Caco-2 (cell line): ENCODE measurements around the gene RXRA. TPM values are rescaled to one million over a fixed set of nuclear protein-coding genes. Genes with fewer than 3 reads are reported as not detected.

ENCODE experiments used
- BruUV-seq: library from RNA; stranded (reverse); fragments of 400-500 nt; replicated peaks from 2 replicates; lab custom pipeline; 2021; lab: Mats Ljungman, UMichigan
- CTCF ChIA-PET: fragments of 300-600 bp; sonication (Branson Sonifier 250); formaldehyde crosslinking; loops from one replicate; lab custom pipeline; 2022; ENCODE audit warnings: antibody characterized with exemption; lab: Charles Lee
- POLR2A ChIA-PET: fragments of 300-600 bp; sonication (Branson Sonifier 250); formaldehyde crosslinking; loops from one replicate; lab custom pipeline; 2022; ENCODE audit warnings: antibody characterized with exemption; lab: Charles Lee
- DNase-seq, 2 experiments: peaks; one replicate each; pipeline versions ENCODE4 v3.0.0 to v3.0.0-alpha.2; 2020 to 2022
- H3K27me3 ChIP-seq: replicated peaks from 2 replicates; pipeline ENCODE4 v1.6.0; 2011; ENCODE audit warnings: low read length; ENCODE audit not compliant: control insufficient read depth, insufficient read depth
- H3K36me3 ChIP-seq: 2 replicates; pipeline ENCODE4 v1.5.1; 2011; ENCODE audit warnings: low read length; ENCODE audit not compliant: control insufficient read depth, insufficient read depth
- H3K4me1 ChIP-seq: fragments of 250-450 bp; sonication (Bioruptor Pico); 2 replicates; pipeline ENCODE4 v1.5.1; 2020; ENCODE audit warnings: mild to moderate bottlenecking
- H3K4me3 ChIP-seq: 2 replicates; pipeline ENCODE4 v1.5.1; 2011; ENCODE audit warnings: low read depth, mild to moderate bottlenecking, control low read depth, low read length
- H3K9me3 ChIP-seq: fragments of 250-450 bp; sonication (Bioruptor Pico); 2 replicates; pipeline ENCODE4 v1.5.1; 2020; ENCODE audit warnings: mild to moderate bottlenecking, moderate library complexity
- H3K27ac Mint-ChIP-seq: one replicate; pipeline ENCODE4 v1.8.0; 2022; ENCODE audit warnings: mixed read lengths; ENCODE audit not compliant: unreplicated experiment
- H3K27me3 Mint-ChIP-seq: one replicate; pipeline ENCODE4 v1.8.0; 2022; ENCODE audit warnings: mixed read lengths; ENCODE audit not compliant: insufficient read depth, unreplicated experiment
- H3K36me3 Mint-ChIP-seq: one replicate; pipeline ENCODE4 v1.8.0; 2022; ENCODE audit warnings: mild to moderate bottlenecking, mixed read lengths; ENCODE audit not compliant: insufficient read depth, unreplicated experiment
- H3K4me1 Mint-ChIP-seq: one replicate; pipeline ENCODE4 v1.8.0; 2022; ENCODE audit warnings: low read depth, mixed read lengths; ENCODE audit not compliant: unreplicated experiment
- H3K4me3 Mint-ChIP-seq: one replicate; pipeline ENCODE4 v1.8.0; 2022; ENCODE audit warnings: mild to moderate bottlenecking, moderate library complexity, mixed read lengths; ENCODE audit not compliant: unreplicated experiment
- H3K9me3 Mint-ChIP-seq: one replicate; pipeline ENCODE4 v1.8.0; 2022; ENCODE audit warnings: mixed read lengths; ENCODE audit not compliant: unreplicated experiment
- intact Hi-C: fragments of 100-400 bp; cut with micrococcal nuclease; formaldehyde crosslinking; loops from one replicate; pipeline ENCODE4 v1.10.0; 2022; ENCODE audit not compliant: unreplicated experiment
- total RNA-seq: library from RNA; stranded (reverse); gene quantifications from 2 replicates; pipeline ENCODE4 v1.2.3, GENCODE V29; 2022
- TF ChIP-seq, protein P1 (sequence below), 2 experiments: fragments of 200-600 bp in 1 of 2; IDR thresholded peaks; 1 replicate in 1 of 2; 2 replicates in 1 of 2; pipeline versions ENCODE4 v1.5.1 to v1.8.0; 2011 to 2022; ENCODE audit warnings: antibody characterized with exemption in 1 of 2, control low read depth in 1 of 2, inconsistent platforms in 1 of 2, low read depth in 1 of 2, low read length in 1 of 2, mild to moderate bottlenecking in 1 of 2, moderate library complexity in 1 of 2; ENCODE audit not compliant: insufficient read depth in 1 of 2, severe bottlenecking in 1 of 2, unreplicated experiment in 1 of 2

Gene RXRA
- total RNA-seq, 1 experiment from 2014 or later: 69.1 TPM

DNA sequence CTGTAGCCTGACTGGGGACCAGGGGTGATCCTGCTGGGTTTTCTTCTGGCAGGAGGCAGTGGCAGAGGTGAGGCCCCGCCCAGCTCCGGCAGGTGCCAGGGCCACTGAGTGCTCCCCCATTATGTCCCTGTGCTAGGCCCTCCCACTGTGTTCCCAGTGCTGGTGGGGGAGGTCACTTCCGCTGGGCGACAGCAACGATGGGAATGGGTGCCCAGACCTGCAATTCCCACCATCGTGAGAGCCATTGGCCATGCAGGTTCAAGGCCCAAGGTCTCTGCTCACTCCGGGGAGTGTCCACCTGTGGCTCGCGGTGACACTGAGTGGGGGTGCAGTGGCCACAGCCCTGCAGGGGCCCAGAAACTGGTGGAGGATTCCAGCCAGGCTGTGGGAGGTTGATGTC, 98.6 kb downstream of the RXRA start:
- no peak for DNase-seq
- peaks cover 2% of the 10 kb centered on the region; the same call in 1 of the 2 replicates for H3K36me3 ChIP-seq
- H3K9me3 ChIP-seq: no peaks in the 10 kb centered on the region
- BruUV-seq: no TSS peak
- H3K27ac Mint-ChIP-seq: no peak overlapping the region
- H3K27me3 ChIP-seq: no peaks in the 10 kb centered on the region
- no peaks in the 10 kb centered on the region for H3K4me1 ChIP-seq
- intact Hi-C loops: loop anchor here (5.0 kb wide), 1 partner anchor 253 kb away; no protein-coding TSS in a partner anchor
- TF ChIP-seq, protein P1, sequence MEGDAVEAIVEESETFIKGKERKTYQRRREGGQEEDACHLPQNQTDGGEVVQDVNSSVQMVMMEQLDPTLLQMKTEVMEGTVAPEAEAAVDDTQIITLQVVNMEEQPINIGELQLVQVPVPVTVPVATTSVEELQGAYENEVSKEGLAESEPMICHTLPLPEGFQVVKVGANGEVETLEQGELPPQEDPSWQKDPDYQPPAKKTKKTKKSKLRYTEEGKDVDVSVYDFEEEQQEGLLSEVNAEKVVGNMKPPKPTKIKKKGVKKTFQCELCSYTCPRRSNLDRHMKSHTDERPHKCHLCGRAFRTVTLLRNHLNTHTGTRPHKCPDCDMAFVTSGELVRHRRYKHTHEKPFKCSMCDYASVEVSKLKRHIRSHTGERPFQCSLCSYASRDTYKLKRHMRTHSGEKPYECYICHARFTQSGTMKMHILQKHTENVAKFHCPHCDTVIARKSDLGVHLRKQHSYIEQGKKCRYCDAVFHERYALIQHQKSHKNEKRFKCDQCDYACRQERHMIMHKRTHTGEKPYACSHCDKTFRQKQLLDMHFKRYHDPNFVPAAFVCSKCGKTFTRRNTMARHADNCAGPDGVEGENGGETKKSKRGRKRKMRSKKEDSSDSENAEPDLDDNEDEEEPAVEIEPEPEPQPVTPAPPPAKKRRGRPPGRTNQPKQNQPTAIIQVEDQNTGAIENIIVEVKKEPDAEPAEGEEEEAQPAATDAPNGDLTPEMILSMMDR (IDR thresholded peaks at IDR 0.05; ENCODE audit: insufficient read depth in 1 of 2, low read depth in 1 of 2, low read length in 1 of 2, severe bottlenecking in 1 of 2, unreplicated experiment in 1 of 2): no peak
- no peaks in the 10 kb centered on the region for H3K4me1 Mint-ChIP-seq
- POLR2A ChIA-PET: no interaction called here
- CTCF ChIA-PET: no interaction called here
- no peaks in the 10 kb centered on the region for H3K9me3 Mint-ChIP-seq
- H3K4me3 Mint-ChIP-seq: no peak overlapping the region
- H3K4me3 ChIP-seq: no peak overlapping the region
- no peaks in the 10 kb centered on the region for H3K27me3 Mint-ChIP-seq
- H3K36me3 Mint-ChIP-seq: peaks cover 43% of the 10 kb centered on the region

DNA sequence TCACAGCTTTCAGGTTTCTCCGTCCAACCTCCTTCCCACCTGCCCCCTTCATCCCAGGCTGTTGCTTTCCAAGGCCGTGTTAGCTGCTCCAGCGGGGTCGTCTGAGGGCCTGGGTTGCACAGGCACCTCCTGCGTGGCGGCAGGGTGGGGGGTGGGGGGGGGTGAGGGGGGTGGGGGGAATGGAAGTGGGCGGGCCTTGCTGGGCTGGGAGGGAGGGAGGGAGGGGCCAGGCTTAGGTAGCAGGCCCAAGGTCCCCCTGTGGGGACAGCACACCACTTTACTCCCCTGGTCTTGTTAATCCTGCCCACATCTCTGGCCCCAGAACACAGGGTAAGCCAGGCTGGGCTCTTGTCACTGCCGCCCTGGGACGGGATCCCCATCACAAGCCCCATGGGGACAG, 99.1 kb downstream of the RXRA start:
- no peak for DNase-seq
- no peaks in the 10 kb centered on the region for H3K27me3 Mint-ChIP-seq
- intact Hi-C loops: loop anchor here (5.0 kb wide), 1 partner anchor 253 kb away; no protein-coding TSS in a partner anchor
- ChIA-PET POLR2A (no interaction called here), CTCF (no interaction called here)
- H3K4me3 Mint-ChIP-seq: no peak overlapping the region
- Histone ChIP-seq H3K27me3 (no peaks in the 10 kb centered on the region), H3K4me1 (no peaks in the 10 kb centered on the region), H3K36me3 (peaks cover 4% of the 10 kb centered on the region; the same call in 1 of the 2 replicates), H3K4me3 (no peak overlapping the region), H3K9me3 (no peaks in the 10 kb centered on the region)
- TF ChIP-seq, protein P1 (IDR thresholded peaks at IDR 0.05; ENCODE audit: insufficient read depth in 1 of 2, low read depth in 1 of 2, low read length in 1 of 2, severe bottlenecking in 1 of 2, unreplicated experiment in 1 of 2): no peak
- no peak overlapping the region for H3K27ac Mint-ChIP-seq
- no TSS peak for BruUV-seq
- no peaks in the 10 kb centered on the region for H3K9me3 Mint-ChIP-seq
- H3K36me3 Mint-ChIP-seq: peaks cover 49% of the 10 kb centered on the region
- no peaks in the 10 kb centered on the region for H3K4me1 Mint-ChIP-seq

DNA sequence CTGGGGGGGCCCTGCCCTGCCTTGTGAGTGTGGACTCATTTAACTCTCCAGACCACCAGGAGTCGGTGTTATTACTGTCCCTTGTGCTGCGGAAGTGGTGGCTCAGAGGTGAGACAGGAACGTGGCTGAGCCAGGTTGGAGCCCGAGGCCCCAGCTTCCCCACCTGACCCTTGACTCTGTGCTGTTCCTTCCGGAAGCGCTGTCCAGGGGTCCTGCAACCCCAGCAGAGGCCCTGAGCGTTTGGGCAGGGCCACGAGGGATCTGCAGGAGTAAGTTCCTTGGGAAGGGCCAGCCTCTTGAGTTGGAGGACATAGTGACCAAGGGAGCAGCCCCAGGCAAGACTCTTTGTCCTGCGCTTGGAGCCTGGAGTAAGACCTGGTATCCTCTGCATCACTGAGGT, 99.6 kb downstream of the RXRA start:
- BruUV-seq: no TSS peak
- Mint-ChIP-seq H3K9me3 (no peaks in the 10 kb centered on the region), H3K36me3 (peaks cover 49% of the 10 kb centered on the region), H3K27me3 (no peaks in the 10 kb centered on the region), H3K4me1 (no peaks in the 10 kb centered on the region), H3K27ac (no peak overlapping the region), H3K4me3 (no peak overlapping the region)
- ChIA-PET CTCF (no interaction called here), POLR2A (no interaction called here)
- Histone ChIP-seq H3K4me3 (no peak overlapping the region), H3K4me1 (no peaks in the 10 kb centered on the region), H3K36me3 (peaks cover 4% of the 10 kb centered on the region), H3K9me3 (no peaks in the 10 kb centered on the region), H3K27me3 (no peaks in the 10 kb centered on the region)
- intact Hi-C loops: loop anchor here (5.0 kb wide), 1 partner anchor 254 kb away; no protein-coding TSS in a partner anchor
- DNase-seq: no peak
- TF ChIP-seq, protein P1 (IDR thresholded peaks at IDR 0.05; ENCODE audit: insufficient read depth in 1 of 2, low read depth in 1 of 2, low read length in 1 of 2, severe bottlenecking in 1 of 2, unreplicated experiment in 1 of 2): no peak
